K562 (cell line): ENCODE results near the gene CCDC13. TPM values are rescaled to one million over a fixed set of nuclear protein-coding genes. Genes with fewer than 3 reads are reported as not detected.

Experiments used
- ATAC-seq: fragments of 200-7000 bp; cut with Tn5 transposase; 3 replicates; pipeline ENCODE4 v1.9.1; 2020; ENCODE audit warnings: moderate library complexity
- BruUV-seq: library from RNA; stranded (reverse); fragments of 400-500 nt; replicated peaks from 2 replicates; lab custom pipeline; 2021; lab: Mats Ljungman, UMichigan
- CTCF ChIA-PET: fragments of 300-600 bp; formaldehyde crosslinking; extraction: SDS; loops from one replicate; lab custom pipeline; 2021; ENCODE audit warnings: low intra/inter-chr PET ratio; lab: Yijun Ruan, JAX
- POLR2A ChIA-PET: fragments of 300-600, 350-650 bp; sonication (Branson Sonifier 250); formaldehyde crosslinking; extraction: SDS; loops from one replicate; lab custom pipeline; 2021; ENCODE audit warnings: antibody characterized with exemption, inconsistent platforms; lab: Yijun Ruan, JAX
- DNase-seq, 4 experiments: peaks; one replicate each; pipeline versions ENCODE4 v3.0.0 to v3.0.0-alpha.2; 2011 to 2018; ENCODE audit warnings: low spot score in 3 of 4, mixed read lengths in 3 of 4; ENCODE audit errors: extremely low read depth in 1 of 4
- FAIRE-seq: peaks from 2 replicates; lab custom pipeline; 2011; peaks lifted over from hg19 to GRCh38; lab: Jason Lieb, UNC
- H2AFZ ChIP-seq: 2 replicates; pipeline ENCODE4 v1.6.0; 2011; ENCODE audit warnings: low read depth, low read length, control low read depth, inconsistent platforms
- H3K27ac ChIP-seq: fragments of 200-600 bp; 3 replicates; pipeline ENCODE4 v1.8.0; 2011; ENCODE audit warnings: low read depth, mild to moderate bottlenecking, control low read depth, inconsistent platforms, low read length, moderate library complexity, mixed read lengths; ENCODE audit errors: extremely low read depth
- H3K27me3 ChIP-seq, 2 experiments: fragments of 300-600 bp in 1 of 2; 2 replicates in 1 of 2; 3 replicates in 1 of 2; pipeline versions ENCODE4 v1.6.0 to v1.8.0; 2011; ENCODE audit warnings: inconsistent platforms in 2 of 2, low read length in 2 of 2, mild to moderate bottlenecking in 1 of 2, mixed read lengths in 1 of 2, moderate library complexity in 1 of 2; ENCODE audit not compliant: control insufficient read depth in 2 of 2, insufficient read depth in 2 of 2
- H3K36me3 ChIP-seq: fragments of 300-600 bp; 3 replicates; pipeline ENCODE4 v1.8.0; 2011; ENCODE audit warnings: mild to moderate bottlenecking, low read length, inconsistent platforms; ENCODE audit not compliant: control insufficient read depth, insufficient read depth
- H3K4me1 ChIP-seq, 2 experiments: fragments of 200-600 bp in 1 of 2; replicated peaks in 1 of 2; 2 replicates in 1 of 2; 3 replicates in 1 of 2; pipeline versions ENCODE4 v1.5.1 to v1.8.0; 2011; ENCODE audit warnings: inconsistent platforms in 2 of 2, low read length in 2 of 2, mild to moderate bottlenecking in 1 of 2, mixed read lengths in 1 of 2, moderate library complexity in 1 of 2; ENCODE audit not compliant: control insufficient read depth in 2 of 2, insufficient read depth in 2 of 2
- H3K4me2 ChIP-seq: 2 replicates; pipeline ENCODE4 v1.6.1; 2011; ENCODE audit warnings: low read length, control low read depth, inconsistent platforms, mixed read lengths; ENCODE audit not compliant: insufficient read depth
- H3K4me3 ChIP-seq: fragments of 200-600 bp; sonication (generic), shearing (Covaris generic); 2 replicates; pipeline ENCODE4 v1.5.1; 2016; ENCODE audit warnings: control low read depth, inconsistent platforms
- H3K79me2 ChIP-seq: fragments of 200-600 bp; 3 replicates; pipeline ENCODE4 v1.8.0; 2011; ENCODE audit warnings: low read length, inconsistent platforms; ENCODE audit not compliant: control insufficient read depth, insufficient read depth
- H3K9ac ChIP-seq, 2 experiments: 2 replicates each; pipeline versions ENCODE4 v1.6.0 to v1.6.1; 2011; ENCODE audit warnings: low read depth in 2 of 2, low read length in 2 of 2, control low read depth in 1 of 2, inconsistent platforms in 1 of 2, mild to moderate bottlenecking in 1 of 2, mixed read lengths in 1 of 2; ENCODE audit not compliant: insufficient read depth in 1 of 2
- H3K9me1 ChIP-seq: one replicate; pipeline ENCODE4 v1.6.0; 2011; ENCODE audit warnings: inconsistent platforms, mild to moderate bottlenecking, low read length, moderate library complexity; ENCODE audit not compliant: control insufficient read depth, insufficient read depth
- H3K9me3 ChIP-seq: replicated peaks from 2 replicates; pipeline ENCODE4 v1.5.1; 2011; ENCODE audit warnings: low read depth, low read length, inconsistent platforms; ENCODE audit not compliant: control insufficient read depth, insufficient read depth
- H4K20me1 ChIP-seq: replicated peaks from 2 replicates; pipeline ENCODE4 v1.6.1; 2011; ENCODE audit warnings: low read length, inconsistent platforms, mixed read lengths; ENCODE audit not compliant: control insufficient read depth, insufficient read depth
- CGGBP1 ChIP-seq: fragments of 250-450 bp; sonication (Bioruptor Pico); IDR thresholded peaks from 2 replicates; pipeline ENCODE4 v1.9.0; 2021; ENCODE audit warnings: mild to moderate bottlenecking
- NFIC ChIP-seq: fragments of 450-650 bp; IDR thresholded peaks from 2 replicates; pipeline ENCODE4 v1.6.1; 2017; ENCODE audit warnings: mild to moderate bottlenecking, inconsistent platforms
- TCF7L2 ChIP-seq: fragments of 150-350 bp; IDR thresholded peaks from 2 replicates; pipeline ENCODE4 v1.6.1; 2016; ENCODE audit warnings: low read depth, mild to moderate bottlenecking, low read length, moderate library complexity
- ZBTB8A ChIP-seq: fragments of 450-650 bp; IDR thresholded peaks from 2 replicates; pipeline ENCODE4 v1.6.1; 2018; ENCODE audit warnings: mild to moderate bottlenecking, moderate library complexity; ENCODE audit not compliant: partially characterized antibody
- WGBS: fragments of 100-300 bp; shearing (Covaris generic); methylation state at CpG from one replicate; pipeline ENCODE4 v1.1.6; 2016; ENCODE audit warnings: low coverage, mixed read lengths; ENCODE audit not compliant: insufficient coverage; ENCODE audit errors: missing lambda C conversion rate; 5-methylcytosine and 5-hydroxymethylcytosine counted together
- in situ Hi-C: fragments of 300-500 bp; cut with MboI; formaldehyde crosslinking; loops from 4 replicates; pipeline ENCODE4 v1.15.0; 2018; ENCODE audit warnings: inconsistent platforms, mixed read lengths
- intact Hi-C: fragments of 100-400 bp; cut with micrococcal nuclease; formaldehyde crosslinking; loops from 2 replicates; pipeline ENCODE4 v1.14.2; 2022
- polyA plus RNA-seq, 8 experiments: library from polyadenylated mRNA; depleted of rRNA in 4 of 8; stranded (reverse) in 5 of 8; unstranded in 3 of 8; fragments of >200 nt; fragmentation: Nextera tagmentation in 2 of 8; fragmentation: Illumina TruSeq in 1 of 8; extraction: Ambion mirVana in 2 of 8; extraction: Trizol in 1 of 8; gene quantifications; 2 replicates each; pipeline versions ENCODE4 v1.2.1 to v1.2.3, GENCODE V29; 2011 to 2014; ENCODE audit warnings: inconsistent platforms in 1 of 8, missing spikeins in 1 of 8
- total RNA-seq, 7 experiments: library from RNA; depleted of rRNA in 6 of 7; stranded (reverse); fragments of >200 nt in 6 of 7; fragmentation: Illumina TruSeq in 2 of 7; extraction: Trizol in 2 of 7; gene quantifications; 2 replicates each; pipeline versions ENCODE4 v1.2.1 to v1.2.3, GENCODE V29; 2011 to 2021; ENCODE audit warnings: low replicate concordance in 1 of 7

CCDC13 gene
- total and polyA plus RNA-seq, 9 of the 15 experiments (the other 6 are each of a cell fraction or from before 2014, with no cell fraction given), result 0.20 to 0.70 (median 0.48) TPM; not detected in 2

GRCh38 chr3:42736531-42736930, 36.5 kb downstream of the CCDC13 start (continued):
- TF ChIP-seq CGGBP1 (CRISPR knock-in tag) (no peak), TCF7L2 (no peak)

GRCh38 chr3:42736081-42736480, 37.0 kb downstream of the CCDC13 start:
- ChIA-PET CTCF (no interaction called here), POLR2A (interaction anchor here (0.6 to 1.6 kb wide), 4 partner anchors 8 to 218 kb away, joined by 3 to 5 read pairs (median 4); partner anchors contain the start of gene HIGD1A)
- in situ Hi-C loops, result no loop called here
- H2AFZ ChIP-seq, result no peak overlapping the region
- no peak overlapping the region for H3K27ac ChIP-seq
- no peak overlapping the region for H3K9ac ChIP-seq
- no peak for FAIRE-seq
- H3K4me1 ChIP-seq, result no peaks in the 10 kb centered on the region
- peaks cover 23 to 30% of the 10 kb centered on the region in 2 experiments; a peak in 4 of 5 replicates for H3K27me3 ChIP-seq
- H3K4me2 ChIP-seq, result no peak overlapping the region
- no peak for ATAC-seq
- no peaks in the 10 kb centered on the region for H3K79me2 ChIP-seq
- H3K4me3 ChIP-seq, result no peak overlapping the region
- no peaks in the 10 kb centered on the region for H3K9me3 ChIP-seq
- no peak for DNase-seq
- H3K36me3 ChIP-seq, result no peaks in the 10 kb centered on the region
- H3K9me1 ChIP-seq, result no peaks in the 10 kb centered on the region
- no TSS peak for BruUV-seq
- H4K20me1 ChIP-seq, result no peaks in the 10 kb centered on the region; the same call in 1 of the 2 replicates
- intact Hi-C loops, result no loop called here
- TF ChIP-seq NFIC (peak; percentile 48), ZBTB8A (no peak)
- WGBS, result 7% methylated on average over 1 of the region's 1 CpG
